Duodenal mucosa (tissue), 2 donors: ENCODE results near the gene RHBDL1.

Experiments used
- H3K27ac ChIP-seq: one replicate; pipeline ENCODE4 v1.7.0; 2013; ENCODE audit warnings: low read depth, low read length
- H3K27me3 ChIP-seq, 2 donors: one replicate each; pipeline ENCODE4 v1.7.0; 2013; ENCODE audit warnings: low read length in 2 of 2, control low read depth in 1 of 2; ENCODE audit not compliant: insufficient read depth in 2 of 2, control insufficient read depth in 1 of 2
- H3K36me3 ChIP-seq, 2 donors: one replicate each; pipeline ENCODE4 v1.7.0; 2013; ENCODE audit warnings: low read length in 2 of 2, control low read depth in 1 of 2; ENCODE audit not compliant: insufficient read depth in 2 of 2, control insufficient read depth in 1 of 2
- H3K4me1 ChIP-seq, 2 donors: one replicate each; pipeline ENCODE4 v1.7.0; 2013; ENCODE audit warnings: low read length in 2 of 2, control low read depth in 1 of 2; ENCODE audit not compliant: insufficient read depth in 2 of 2, control insufficient read depth in 1 of 2
- H3K4me3 ChIP-seq, 2 donors: one replicate each; pipeline ENCODE4 v1.7.0; 2013; ENCODE audit warnings: low read length in 2 of 2, low read depth in 1 of 2
- H3K9ac ChIP-seq, 2 donors: one replicate each; pipeline ENCODE4 v1.7.0; 2013; ENCODE audit warnings: low read length in 2 of 2, low read depth in 1 of 2
- H3K9me3 ChIP-seq, 2 donors: one replicate each; pipeline ENCODE4 v1.7.0; 2013; ENCODE audit warnings: low read length in 2 of 2, control low read depth in 1 of 2; ENCODE audit not compliant: control insufficient read depth in 1 of 2

The RHBDL1 gene

DNA sequence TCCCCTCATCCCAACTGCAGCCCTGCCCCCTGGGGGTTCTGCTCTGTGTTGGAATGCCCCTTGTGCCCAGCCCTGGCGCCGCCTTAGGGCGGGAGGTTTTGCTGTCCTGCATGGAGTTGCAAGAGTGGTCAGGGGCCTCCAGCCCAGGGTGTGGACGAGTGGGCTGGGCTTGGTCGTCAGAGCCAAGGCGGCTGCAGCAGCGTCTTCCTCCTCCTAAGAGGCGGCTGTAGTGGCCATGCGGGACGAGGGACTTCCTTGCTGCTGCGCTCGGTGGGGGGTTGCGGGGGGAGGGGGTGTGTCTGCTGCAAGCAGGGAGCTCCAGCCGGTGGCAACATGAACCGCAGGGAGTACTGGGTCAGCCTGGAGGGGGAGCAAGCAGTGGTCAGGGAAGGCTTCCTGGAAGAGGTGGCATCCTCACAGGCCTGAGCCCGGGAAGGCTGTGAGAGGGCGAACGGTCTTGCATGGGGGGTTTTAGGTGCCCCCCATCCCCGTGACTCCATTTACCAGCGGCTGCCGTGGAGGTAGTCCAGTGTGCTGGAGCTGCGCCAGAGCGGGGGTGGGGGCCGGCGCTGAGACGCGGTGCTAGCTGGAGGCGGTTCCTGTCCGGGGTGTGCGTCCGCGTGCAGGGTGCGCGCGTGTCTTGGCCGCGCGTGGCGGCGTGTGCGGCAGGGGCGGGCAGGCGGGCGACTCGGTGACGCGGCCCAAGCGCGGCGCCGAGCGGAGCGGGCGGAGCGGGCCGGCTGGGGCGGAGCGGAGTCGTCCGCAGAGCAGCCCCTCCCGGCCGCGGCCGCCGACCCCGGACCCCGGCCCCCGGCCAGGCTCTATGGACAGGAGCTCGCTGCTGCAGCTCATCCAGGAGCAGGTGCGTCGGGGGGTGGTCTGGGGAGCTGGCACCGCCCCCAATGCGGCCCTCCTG, at the start of gene RHBDL1:
Gene RHBDL1, plus strand, starts transcription at position 704 of the 916 bp plus-strand sequence. Its CDS starts 120 bp downstream, at position 824.
- Histone ChIP-seq H3K4me3 (peak within 1 kb of the TSS; percentile 40 to 57), H3K27me3 (no peaks in the 10 kb centered on the region), H3K9me3 (no peaks in the 10 kb centered on the region), H3K4me1 (peaks cover 15 to 22% of the 10 kb centered on the region in 2 donors), H3K36me3 (peaks cover 17 to 39% of the 10 kb centered on the region in 2 donors), H3K27ac (no peak within 1 kb of the TSS), H3K9ac (peak within 1 kb of the TSS; percentile 43 to 51)

- Histone ChIP-seq H3K36me3 (peaks cover 0 to 30% of the 10 kb centered on the region in 2 donors), H3K4me1 (peaks cover 0 to 12% of the 10 kb centered on the region in 2 donors), H3K9me3 (no peaks in the 10 kb centered on the region), H3K27ac (no peak overlapping the region), H3K4me3 (no peak overlapping the region), H3K27me3 (no peaks in the 10 kb centered on the region), H3K9ac (no peak overlapping the region)
These were observed 49.3 kb upstream of the RHBDL1 start for GRCh38 chr16:625977-626765.

DNA sequence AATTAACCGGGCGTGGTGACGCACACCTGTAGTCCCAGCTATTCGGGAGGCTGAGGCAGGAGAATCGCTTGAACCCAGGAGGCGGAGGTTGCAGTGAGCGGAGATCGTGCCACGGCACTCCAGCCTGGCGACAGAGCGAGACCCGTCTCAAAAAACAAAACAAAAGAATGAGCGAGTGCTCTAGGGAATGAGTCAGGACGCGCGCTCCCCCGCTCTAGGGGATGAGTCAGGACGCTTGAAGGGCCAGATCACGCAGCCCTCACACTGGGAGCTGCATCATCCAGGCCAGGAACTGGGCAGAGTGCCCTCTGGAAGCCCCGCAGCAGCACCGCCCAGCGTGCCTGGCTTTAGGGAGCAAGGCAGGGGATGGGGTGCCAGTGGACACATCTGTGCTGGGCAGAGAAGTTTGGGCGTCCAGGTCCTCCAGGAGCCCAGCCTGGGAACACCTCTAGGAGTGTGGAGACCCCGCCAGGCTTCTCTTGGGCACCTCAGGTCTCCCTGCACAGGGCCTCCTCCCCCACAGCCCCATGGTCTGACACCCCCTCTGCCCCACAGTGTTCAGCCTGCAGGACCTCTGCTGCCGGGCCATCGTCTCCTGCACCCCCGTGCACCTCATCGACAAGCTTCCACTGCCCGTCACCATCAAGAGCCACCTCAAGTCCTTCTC, 48.6 kb upstream of the RHBDL1 start:
- H3K9me3 ChIP-seq, result no peaks in the 10 kb centered on the region
- no peaks in the 10 kb centered on the region for H3K27me3 ChIP-seq
- no peak overlapping the region for H3K27ac ChIP-seq
- H3K9ac ChIP-seq, result no peak overlapping the region
- peaks cover 0 to 30% of the 10 kb centered on the region in 2 donors for H3K36me3 ChIP-seq
- peaks cover 0 to 9% of the 10 kb centered on the region in 2 donors for H3K4me1 ChIP-seq
- no peak overlapping the region for H3K4me3 ChIP-seq

DNA sequence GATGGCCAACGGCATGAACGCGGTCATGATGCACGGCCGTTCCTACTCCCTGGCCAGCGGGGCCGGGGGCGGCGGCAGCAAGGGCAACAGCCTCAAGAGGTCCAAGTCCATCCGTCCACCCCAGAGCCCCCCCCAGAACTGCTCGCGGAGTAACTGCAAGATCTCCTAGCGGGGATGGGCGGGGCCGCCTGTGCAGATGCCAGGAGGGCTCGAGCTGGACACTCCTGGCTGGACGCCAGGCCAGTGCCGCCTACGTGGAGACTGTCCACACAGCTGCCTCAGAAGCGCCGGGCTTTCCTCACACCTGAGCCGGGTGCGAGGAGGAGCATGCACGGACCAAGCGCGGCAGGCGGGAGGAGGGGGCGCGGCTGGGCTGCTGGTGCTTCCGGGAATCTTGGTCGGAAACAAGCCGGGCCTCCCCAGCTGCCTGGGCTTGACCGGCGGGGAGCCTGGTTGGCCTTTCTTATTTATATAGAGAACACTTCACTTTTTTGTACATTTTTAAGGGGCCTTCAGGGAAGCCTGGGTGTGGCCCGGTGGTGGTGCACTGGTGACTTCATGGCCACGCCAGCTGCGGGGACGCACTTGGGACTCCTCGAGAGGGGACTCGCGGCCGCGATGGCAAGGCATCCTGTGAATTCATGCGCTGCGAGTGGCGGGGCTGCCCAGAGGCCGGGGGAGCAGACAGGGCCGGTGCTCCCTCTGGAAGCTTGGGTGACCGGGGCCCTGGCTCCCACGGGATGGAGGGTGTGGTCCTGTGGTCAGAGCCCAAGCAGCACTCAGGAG, 47.8 kb upstream of the RHBDL1 start:
- Histone ChIP-seq H3K4me3 (no peak overlapping the region), H3K27me3 (no peaks in the 10 kb centered on the region), H3K9ac (no peak overlapping the region), H3K4me1 (peaks cover 0 to 9% of the 10 kb centered on the region in 2 donors), H3K9me3 (no peaks in the 10 kb centered on the region), H3K27ac (no peak overlapping the region), H3K36me3 (peaks cover 0 to 30% of the 10 kb centered on the region in 2 donors)

DNA sequence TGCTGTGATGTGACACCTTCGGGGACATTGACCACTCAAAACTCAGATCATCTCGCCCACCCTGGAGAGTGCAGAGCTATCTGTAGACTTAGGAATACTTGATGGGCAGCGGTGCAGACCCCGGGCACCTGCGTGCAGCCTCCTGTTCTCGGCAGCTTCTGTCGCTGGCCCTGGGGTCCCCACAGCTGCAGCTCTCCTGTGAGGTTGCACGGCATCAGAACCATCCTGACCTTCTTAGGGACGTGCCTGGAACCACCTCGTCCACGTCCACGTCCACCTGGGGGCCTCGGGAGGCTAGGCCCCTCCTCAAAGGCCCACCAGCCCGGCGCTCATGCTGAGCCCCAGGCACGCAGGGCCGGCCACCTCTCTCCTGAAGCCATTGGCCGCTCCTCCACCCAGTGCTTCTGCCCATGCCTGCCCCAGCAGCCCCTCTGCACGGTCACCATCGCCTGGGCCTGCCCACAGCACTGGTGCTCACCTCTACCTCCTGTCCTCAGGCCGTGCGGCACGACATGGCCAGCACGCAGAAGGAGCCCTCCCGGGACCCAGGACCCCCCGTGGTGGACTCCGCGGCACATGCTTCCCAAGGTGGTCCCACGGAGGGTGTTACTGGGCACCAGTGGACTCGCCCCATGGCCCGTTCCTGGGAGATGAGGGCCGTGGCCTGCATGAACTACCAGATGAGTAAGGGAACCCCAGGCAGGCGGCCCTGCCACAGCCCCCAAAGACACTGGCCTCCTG, 47.0 kb upstream of the RHBDL1 start:
- no peak overlapping the region for H3K4me3 ChIP-seq
- no peak overlapping the region for H3K27ac ChIP-seq
- H3K4me1 ChIP-seq, result peaks cover 0 to 9% of the 10 kb centered on the region in 2 donors
- no peaks in the 10 kb centered on the region for H3K9me3 ChIP-seq
- no peaks in the 10 kb centered on the region for H3K27me3 ChIP-seq
- H3K9ac ChIP-seq, result no peak overlapping the region
- H3K36me3 ChIP-seq, result peaks cover 0 to 30% of the 10 kb centered on the region in 2 donors

GRCh38 chr16:629185-629832, 46.2 kb upstream of the RHBDL1 start:
- no peak overlapping the region for H3K4me3 ChIP-seq
- no peaks in the 10 kb centered on the region for H3K27me3 ChIP-seq
- H3K4me1 ChIP-seq, result peaks cover 0 to 9% of the 10 kb centered on the region in 2 donors
- no peak overlapping the region for H3K27ac ChIP-seq
- H3K9me3 ChIP-seq, result no peaks in the 10 kb centered on the region
- no peak overlapping the region for H3K9ac ChIP-seq
- H3K36me3 ChIP-seq, result peaks cover 0 to 38% of the 10 kb centered on the region in 2 donors

GRCh38 chr16:629833-630248, 45.6 kb upstream of the RHBDL1 start:
- H3K9ac ChIP-seq, result no peak overlapping the region
- H3K4me1 ChIP-seq, result peaks cover 0 to 11% of the 10 kb centered on the region in 2 donors
- no peaks in the 10 kb centered on the region for H3K27me3 ChIP-seq
- H3K36me3 ChIP-seq, result peaks cover 0 to 39% of the 10 kb centered on the region in 2 donors
- H3K9me3 ChIP-seq, result no peaks in the 10 kb centered on the region
- no peak overlapping the region for H3K4me3 ChIP-seq
- no peak overlapping the region for H3K27ac ChIP-seq

- Histone ChIP-seq H3K9ac (no peak overlapping the region), H3K36me3 (peaks cover 0 to 39% of the 10 kb centered on the region in 2 donors), H3K27ac (no peak overlapping the region), H3K4me1 (peaks cover 0 to 16% of the 10 kb centered on the region in 2 donors), H3K9me3 (no peaks in the 10 kb centered on the region), H3K27me3 (no peaks in the 10 kb centered on the region), H3K4me3 (no peak overlapping the region)
These were observed 45.1 kb upstream of the RHBDL1 start for GRCh38 chr16:630249-630814.
